Measurements from ENCODE around the gene SNN.

The SNN gene

DNA sequence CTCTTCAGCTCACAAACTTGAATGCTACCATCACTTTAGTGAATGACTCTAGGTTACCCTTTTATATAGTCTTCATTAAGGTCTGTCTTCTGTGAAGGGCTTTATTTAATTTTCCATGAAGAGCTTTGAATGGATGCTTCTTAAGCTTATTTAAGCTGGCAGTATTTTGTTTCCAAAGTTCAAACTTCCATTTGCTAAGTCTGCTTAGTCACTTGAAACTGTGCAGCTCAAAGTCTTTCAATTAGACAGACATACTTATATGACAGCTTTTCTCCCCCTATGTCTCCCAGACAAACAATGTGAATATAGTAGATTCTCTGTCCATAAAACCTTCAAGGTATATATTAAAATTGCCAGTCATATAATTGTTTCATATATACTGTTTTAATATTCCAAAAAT, 50.9 kb downstream of the SNN start:
- H3K9me3 ChIP-seq (ENCODE audit: low read length), result no peaks in the 10 kb centered on the region
- H3K9ac ChIP-seq (ENCODE audit: low read length), result no peak overlapping the region
- peaks cover 29% of the 10 kb centered on the region for H3K4me1 ChIP-seq (ENCODE audit: insufficient read depth, low read length)
- no peak overlapping the region for H3K4me3 ChIP-seq (ENCODE audit: low read depth in 1 of 2, low read length in 2 of 2)
- H3K27ac ChIP-seq (ENCODE audit: low read depth, low read length), result no peak overlapping the region
- H3K36me3 ChIP-seq (ENCODE audit: insufficient read depth, low read length), result peaks cover 48% of the 10 kb centered on the region
- H3K27me3 ChIP-seq (ENCODE audit: control insufficient read depth in 1 of 2, insufficient read depth in 2 of 2, low read length in 2 of 2), result no peaks in the 10 kb centered on the region

DNA sequence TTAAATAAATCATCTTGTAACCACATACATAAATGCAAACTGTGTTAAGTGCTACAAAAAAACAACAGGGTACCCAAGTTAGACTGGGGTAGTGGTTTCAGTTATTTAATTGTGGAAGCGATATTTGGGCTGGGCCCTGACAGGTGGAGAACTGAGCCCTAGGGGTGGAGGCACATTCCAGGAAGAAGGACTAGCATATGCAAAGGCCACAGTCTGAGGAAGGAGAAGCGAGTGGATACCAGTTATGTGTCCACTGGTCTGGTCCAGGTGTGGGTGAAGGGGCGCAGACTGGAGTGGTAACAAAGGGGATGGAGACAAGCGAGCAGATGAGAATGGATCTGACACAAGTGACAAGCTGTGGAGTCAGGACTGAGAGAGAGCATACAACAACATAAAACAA, 51.5 kb downstream of the SNN start:
- Histone ChIP-seq H3K27me3 (ENCODE audit: control insufficient read depth in 1 of 2, insufficient read depth in 2 of 2, low read length in 2 of 2) (no peaks in the 10 kb centered on the region), H3K9me3 (ENCODE audit: low read length) (no peaks in the 10 kb centered on the region), H3K27ac (ENCODE audit: low read depth, low read length) (no peak overlapping the region), H3K9ac (ENCODE audit: low read length) (no peak overlapping the region), H3K4me1 (ENCODE audit: insufficient read depth, low read length) (peaks cover 28% of the 10 kb centered on the region), H3K4me3 (ENCODE audit: low read depth in 1 of 2, low read length in 2 of 2) (no peak overlapping the region), H3K36me3 (ENCODE audit: insufficient read depth, low read length) (peaks cover 48% of the 10 kb centered on the region)

DNA sequence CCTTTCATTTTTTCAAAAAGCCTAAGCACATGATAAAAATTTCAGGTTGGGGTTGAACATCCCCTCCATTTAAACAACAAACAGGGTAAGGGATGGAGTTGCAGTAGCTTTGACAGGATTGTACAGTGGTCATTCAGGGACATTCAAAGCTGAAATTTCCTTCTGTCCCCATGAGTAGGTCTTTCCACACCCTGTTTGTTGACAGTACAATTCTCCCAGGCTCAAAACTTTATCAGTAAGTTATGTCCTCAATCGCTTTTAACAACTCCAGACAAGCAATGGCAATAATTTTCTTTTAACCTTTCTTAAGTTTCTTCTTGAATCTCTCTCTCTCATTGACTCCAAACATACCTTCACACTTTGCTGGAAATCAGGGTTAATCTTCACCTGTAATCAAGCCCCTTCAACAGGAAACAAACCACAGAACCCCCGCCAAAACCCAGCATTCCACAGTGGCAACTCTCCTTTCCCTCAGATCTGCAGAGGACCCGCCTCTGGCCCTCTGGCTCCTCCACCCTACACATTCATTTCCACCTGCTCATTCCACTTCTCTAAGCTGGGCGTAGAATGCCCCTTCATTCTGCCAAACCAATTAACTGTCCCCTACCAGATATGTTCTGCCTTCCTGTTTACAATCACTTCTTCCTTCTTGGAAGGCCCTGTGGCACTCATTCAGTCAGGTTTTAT, 53.7 kb downstream of the SNN start:
- Histone ChIP-seq H3K9ac (ENCODE audit: low read length) (no peak overlapping the region), H3K9me3 (ENCODE audit: low read length) (no peaks in the 10 kb centered on the region), H3K27ac (ENCODE audit: low read depth, low read length) (no peak overlapping the region), H3K4me3 (ENCODE audit: low read depth in 1 of 2, low read length in 2 of 2) (no peak overlapping the region), H3K27me3 (ENCODE audit: control insufficient read depth in 1 of 2, insufficient read depth in 2 of 2, low read length in 2 of 2) (no peaks in the 10 kb centered on the region), H3K4me1 (ENCODE audit: insufficient read depth, low read length) (peaks cover 10% of the 10 kb centered on the region), H3K36me3 (ENCODE audit: insufficient read depth, low read length) (peaks cover 46% of the 10 kb centered on the region)

DNA sequence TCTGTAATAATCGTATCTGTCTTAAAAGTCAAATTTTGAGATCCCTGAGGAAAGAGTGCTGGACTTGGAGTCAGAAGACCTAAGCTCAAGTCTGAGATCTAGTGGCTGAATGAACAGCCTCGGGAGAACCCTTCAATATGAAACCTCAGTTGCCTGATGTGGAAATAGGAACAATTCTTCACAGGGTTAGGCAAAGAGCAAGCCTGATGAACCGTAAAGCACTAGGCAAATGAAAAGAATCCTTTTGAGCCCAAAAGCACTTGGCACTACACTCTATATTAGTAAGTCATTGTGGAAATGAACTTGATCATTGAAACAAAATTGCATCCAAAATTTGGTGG, 54.2 kb downstream of the SNN start:
- Histone ChIP-seq H3K4me3 (ENCODE audit: low read depth in 1 of 2, low read length in 2 of 2) (no peak overlapping the region), H3K27me3 (ENCODE audit: control insufficient read depth in 1 of 2, insufficient read depth in 2 of 2, low read length in 2 of 2) (no peaks in the 10 kb centered on the region), H3K27ac (ENCODE audit: low read depth, low read length) (no peak overlapping the region), H3K4me1 (ENCODE audit: insufficient read depth, low read length) (peaks cover 10% of the 10 kb centered on the region), H3K9ac (ENCODE audit: low read length) (no peak overlapping the region), H3K9me3 (ENCODE audit: low read length) (no peaks in the 10 kb centered on the region), H3K36me3 (ENCODE audit: insufficient read depth, low read length) (peaks cover 46% of the 10 kb centered on the region)

DNA sequence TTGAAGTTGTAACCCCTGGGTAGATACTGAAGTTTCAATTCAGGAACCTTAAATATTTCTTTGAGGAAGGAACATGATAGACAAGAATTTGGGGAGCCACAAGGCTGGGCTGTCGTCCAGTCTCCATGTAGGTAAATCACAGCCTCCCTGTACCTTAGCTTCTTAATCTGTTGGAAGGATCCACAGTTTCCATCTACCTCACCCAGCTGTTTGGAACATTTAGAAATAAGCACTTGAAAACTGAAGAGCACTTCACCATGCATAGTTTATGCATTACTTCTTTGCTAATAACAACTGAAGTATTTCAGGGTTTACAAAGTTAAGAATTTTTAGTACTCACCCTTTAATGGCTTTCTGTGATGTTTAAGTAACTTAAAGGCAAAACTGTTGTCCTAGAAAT, 57.2 kb downstream of the SNN start:
- H3K9ac ChIP-seq (ENCODE audit: low read length), result no peak overlapping the region
- H3K27me3 ChIP-seq (ENCODE audit: control insufficient read depth in 1 of 2, insufficient read depth in 2 of 2, low read length in 2 of 2), result no peaks in the 10 kb centered on the region
- H3K9me3 ChIP-seq (ENCODE audit: low read length), result no peaks in the 10 kb centered on the region
- H3K4me3 ChIP-seq (ENCODE audit: low read depth in 1 of 2, low read length in 2 of 2), result no peak overlapping the region
- no peak overlapping the region for H3K27ac ChIP-seq (ENCODE audit: low read depth, low read length)
- no peaks in the 10 kb centered on the region for H3K4me1 ChIP-seq (ENCODE audit: insufficient read depth, low read length)
- peaks cover 60% of the 10 kb centered on the region for H3K36me3 ChIP-seq (ENCODE audit: insufficient read depth, low read length)

GRCh38 chr16:11726008-11726407, 57.8 kb downstream of the SNN start:
- Histone ChIP-seq H3K4me1 (ENCODE audit: insufficient read depth, low read length) (no peaks in the 10 kb centered on the region), H3K27ac (ENCODE audit: low read depth, low read length) (no peak overlapping the region), H3K36me3 (ENCODE audit: insufficient read depth, low read length) (peaks cover 55% of the 10 kb centered on the region)

DNA sequence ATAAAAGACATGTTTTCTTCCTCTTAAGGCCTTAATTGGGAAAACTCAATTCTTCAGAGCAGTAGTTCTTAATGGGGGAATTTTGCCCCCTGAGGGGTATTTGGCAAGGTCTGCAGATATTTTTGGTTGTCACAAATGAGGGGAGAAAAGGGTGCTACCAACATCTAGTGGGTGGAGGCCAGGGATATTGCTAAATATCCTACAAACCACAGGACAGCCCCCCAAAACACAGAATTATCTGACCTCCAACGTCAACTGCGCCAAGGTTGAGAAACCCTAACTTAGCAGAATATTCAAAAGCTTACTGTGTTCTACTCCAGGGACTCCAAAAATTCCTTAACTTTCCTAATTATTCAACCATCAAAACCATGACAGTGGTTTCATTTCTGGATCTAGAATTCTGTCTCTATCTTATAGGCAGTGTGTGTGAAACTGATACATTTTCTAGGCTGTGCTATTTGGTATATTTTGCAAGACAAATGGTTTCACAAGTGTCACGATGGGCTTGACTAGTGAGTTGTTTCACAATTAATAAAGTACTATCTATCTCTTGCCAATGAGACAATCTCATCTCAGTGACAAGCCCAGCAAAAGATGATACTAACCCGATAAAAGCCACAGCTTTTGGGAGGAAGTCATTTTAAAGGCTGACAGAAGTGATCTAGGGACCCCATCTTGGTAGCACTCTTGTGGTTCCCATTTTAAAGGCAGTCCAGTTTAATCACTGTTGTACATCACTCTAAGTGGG, 59.7 kb downstream of the SNN start:
- H3K27me3 ChIP-seq (ENCODE audit: control insufficient read depth in 1 of 2, insufficient read depth in 2 of 2, low read length in 2 of 2), result no peaks in the 10 kb centered on the region
- H3K9ac ChIP-seq (ENCODE audit: low read length), result no peak overlapping the region
- no peak overlapping the region for H3K4me3 ChIP-seq (ENCODE audit: low read depth in 1 of 2, low read length in 2 of 2)
- no peaks in the 10 kb centered on the region for H3K4me1 ChIP-seq (ENCODE audit: insufficient read depth, low read length)
- no peaks in the 10 kb centered on the region for H3K9me3 ChIP-seq (ENCODE audit: low read length)
- H3K27ac ChIP-seq (ENCODE audit: low read depth, low read length), result no peak overlapping the region
- H3K36me3 ChIP-seq (ENCODE audit: insufficient read depth, low read length), result peaks cover 49% of the 10 kb centered on the region

More at GRCh38 chr16:11726008-11726407, 57.8 kb downstream of the SNN start:
- H3K27me3 ChIP-seq (ENCODE audit: control insufficient read depth in 1 of 2, insufficient read depth in 2 of 2, low read length in 2 of 2), result no peaks in the 10 kb centered on the region
- H3K9ac ChIP-seq (ENCODE audit: low read length), result no peak overlapping the region
- no peaks in the 10 kb centered on the region for H3K9me3 ChIP-seq (ENCODE audit: low read length)
- no peak overlapping the region for H3K4me3 ChIP-seq (ENCODE audit: low read depth in 1 of 2, low read length in 2 of 2)

Data from muscle layer of colon (tissue), 2 donors.